ENCODE data around the gene SLC7A10. TPM values are rescaled to one million over a fixed set of nuclear protein-coding genes. Genes with fewer than 3 reads are reported as not detected.

SLC7A10 gene
- total RNA-seq, 1 donor from 2014 or later: 5.4 TPM

GRCh38 chr19:33177417-33177979 lies 48.2 kb downstream of the SLC7A10 start:
- no peaks in the 10 kb centered on the region for H3K9me3 ChIP-seq
- intact Hi-C loops (cut with DNase I): no loop called here
- TF ChIP-seq, protein P1, sequence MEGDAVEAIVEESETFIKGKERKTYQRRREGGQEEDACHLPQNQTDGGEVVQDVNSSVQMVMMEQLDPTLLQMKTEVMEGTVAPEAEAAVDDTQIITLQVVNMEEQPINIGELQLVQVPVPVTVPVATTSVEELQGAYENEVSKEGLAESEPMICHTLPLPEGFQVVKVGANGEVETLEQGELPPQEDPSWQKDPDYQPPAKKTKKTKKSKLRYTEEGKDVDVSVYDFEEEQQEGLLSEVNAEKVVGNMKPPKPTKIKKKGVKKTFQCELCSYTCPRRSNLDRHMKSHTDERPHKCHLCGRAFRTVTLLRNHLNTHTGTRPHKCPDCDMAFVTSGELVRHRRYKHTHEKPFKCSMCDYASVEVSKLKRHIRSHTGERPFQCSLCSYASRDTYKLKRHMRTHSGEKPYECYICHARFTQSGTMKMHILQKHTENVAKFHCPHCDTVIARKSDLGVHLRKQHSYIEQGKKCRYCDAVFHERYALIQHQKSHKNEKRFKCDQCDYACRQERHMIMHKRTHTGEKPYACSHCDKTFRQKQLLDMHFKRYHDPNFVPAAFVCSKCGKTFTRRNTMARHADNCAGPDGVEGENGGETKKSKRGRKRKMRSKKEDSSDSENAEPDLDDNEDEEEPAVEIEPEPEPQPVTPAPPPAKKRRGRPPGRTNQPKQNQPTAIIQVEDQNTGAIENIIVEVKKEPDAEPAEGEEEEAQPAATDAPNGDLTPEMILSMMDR (IDR thresholded peaks at IDR 0.05): peak in 2 of 3 experiments; percentile 10 to 27
- TF ChIP-seq POLR2A (IDR thresholded peaks at IDR 0.05) (no peak), POLR2AphosphoS5 (IDR thresholded peaks at IDR 0.05; ENCODE audit: insufficient read depth in 1 of 2, low read depth in 1 of 2) (no peak)
- H3K27me3 ChIP-seq: no peaks in the 10 kb centered on the region
- peak overlapping the region; percentile 93 for H3K27ac ChIP-seq
- DNase-seq (ENCODE audit: extremely low spot score in 2 of 2): no peak
- peak overlapping the region; percentile 82 to 89 for H3K4me3 ChIP-seq
- peaks cover 26% of the 10 kb centered on the region for H3K4me1 ChIP-seq
- no peaks in the 10 kb centered on the region for H3K36me3 ChIP-seq

DNA sequence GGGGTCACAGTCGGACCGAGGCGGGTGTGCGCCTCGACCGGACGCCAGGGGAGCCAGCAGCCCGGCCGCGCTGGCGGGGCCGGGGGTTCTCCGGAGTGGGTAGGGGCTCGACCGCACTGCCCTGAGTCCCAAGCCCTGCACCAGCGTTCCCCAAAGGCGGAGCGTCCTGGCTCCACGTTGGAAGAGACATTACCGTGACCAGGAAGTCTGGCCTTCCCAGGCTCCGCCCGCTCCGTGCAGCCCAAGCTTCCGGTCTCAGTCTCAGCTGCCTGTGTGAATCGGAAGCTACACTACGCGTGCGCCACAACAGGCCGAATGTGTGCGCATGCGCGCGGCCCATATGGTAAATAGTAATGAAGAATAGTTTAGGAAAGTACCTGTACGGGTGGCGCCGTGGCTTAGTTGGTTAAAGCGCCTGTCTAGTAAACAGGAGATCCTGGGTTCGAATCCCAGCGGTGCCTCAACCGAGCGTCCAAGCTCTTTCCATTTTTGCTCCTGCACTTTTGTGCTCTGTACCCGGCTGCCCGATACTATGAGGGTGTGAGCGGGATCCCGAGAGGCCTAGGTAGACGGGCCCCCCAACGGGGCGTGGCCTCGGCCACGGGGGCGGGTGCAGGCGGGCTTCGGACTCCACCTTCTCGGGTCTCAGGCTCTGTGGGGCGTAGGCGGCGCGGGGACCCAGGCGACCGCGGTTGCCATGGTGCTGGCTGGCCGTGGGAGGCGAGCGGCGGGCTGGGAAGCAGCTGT lies 48.8 kb downstream of the SLC7A10 start:
- peak overlapping the region; percentile 93 for H3K27ac ChIP-seq
- H3K27me3 ChIP-seq: no peaks in the 10 kb centered on the region
- TF ChIP-seq POLR2AphosphoS5 (IDR thresholded peaks at IDR 0.05; ENCODE audit: insufficient read depth in 1 of 2, low read depth in 1 of 2) (peak; percentile 95 to 100), POLR2A (IDR thresholded peaks at IDR 0.05) (peak in 1 of 2 donors; percentile 64)
- TF ChIP-seq, protein P1 (IDR thresholded peaks at IDR 0.05): peak in 1 of 3 experiments; percentile 15
- peaks cover 26% of the 10 kb centered on the region for H3K4me1 ChIP-seq
- H3K9me3 ChIP-seq: no peaks in the 10 kb centered on the region
- intact Hi-C loops (cut with DNase I): no loop called here
- peak in 1 of 2 donors; percentile 99 for DNase-seq (ENCODE audit: extremely low spot score in 2 of 2)
- H3K4me3 ChIP-seq: peak overlapping the region; percentile 82 to 89
- H3K36me3 ChIP-seq: no peaks in the 10 kb centered on the region

- TF ChIP-seq, protein P1 (IDR thresholded peaks at IDR 0.05): no peak
- TF ChIP-seq POLR2AphosphoS5 (IDR thresholded peaks at IDR 0.05; ENCODE audit: insufficient read depth in 1 of 2, low read depth in 1 of 2) (no peak), POLR2A (IDR thresholded peaks at IDR 0.05) (no peak)
- H3K4me1 ChIP-seq: peaks cover 26% of the 10 kb centered on the region
- H3K36me3 ChIP-seq: no peaks in the 10 kb centered on the region
- H3K27me3 ChIP-seq: no peaks in the 10 kb centered on the region
- intact Hi-C loops (cut with DNase I): no loop called here
- no peak for DNase-seq (ENCODE audit: extremely low spot score in 2 of 2)
- H3K27ac ChIP-seq: peak overlapping the region; percentile 93
- no peaks in the 10 kb centered on the region for H3K9me3 ChIP-seq
- peak overlapping the region; percentile 82 to 89 for H3K4me3 ChIP-seq
Observed at GRCh38 chr19:33175886-33176669, 49.6 kb downstream of the SLC7A10 start.

DNA sequence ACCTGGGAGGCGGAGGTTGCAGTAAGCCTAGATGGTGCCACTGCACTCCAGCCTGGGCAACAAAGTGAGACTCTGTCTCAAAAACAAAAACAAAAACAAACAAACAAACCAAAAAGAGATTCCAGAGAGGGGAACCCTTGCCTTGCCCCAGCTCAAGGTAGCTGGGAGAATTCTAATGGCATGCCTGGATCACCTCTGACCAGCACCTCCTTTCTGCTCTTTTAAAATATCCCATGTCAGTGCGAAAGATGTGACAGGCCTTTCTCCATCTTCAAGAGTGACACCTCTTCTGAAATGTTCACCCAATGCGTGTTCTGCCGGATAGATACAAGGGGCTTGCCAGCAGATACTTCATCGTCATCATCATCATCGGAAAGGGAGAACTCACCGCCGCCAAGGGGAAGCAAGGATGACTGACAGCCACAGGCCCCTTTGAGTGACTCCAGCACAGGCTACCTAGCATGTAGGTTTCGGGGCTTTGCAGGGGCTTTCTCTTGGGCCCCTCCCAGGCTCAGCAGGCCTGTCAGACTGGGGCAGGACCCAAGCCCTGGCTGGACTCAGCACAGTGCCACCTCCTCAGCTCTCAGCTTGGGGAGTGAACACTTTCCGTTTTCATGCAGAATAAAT lies 50.4 kb downstream of the SLC7A10 start:
- Histone ChIP-seq H3K27ac (peak overlapping the region; percentile 93), H3K36me3 (no peaks in the 10 kb centered on the region), H3K9me3 (no peaks in the 10 kb centered on the region), H3K4me3 (no peak overlapping the region), H3K4me1 (peaks cover 26% of the 10 kb centered on the region), H3K27me3 (no peaks in the 10 kb centered on the region)
- intact Hi-C loops (cut with DNase I): no loop called here
- TF ChIP-seq, protein P1 (IDR thresholded peaks at IDR 0.05): no peak
- no peak for TF ChIP-seq POLR2A (IDR thresholded peaks at IDR 0.05)
- no peak for TF ChIP-seq POLR2AphosphoS5 (IDR thresholded peaks at IDR 0.05; ENCODE audit: insufficient read depth in 1 of 2, low read depth in 1 of 2)
- DNase-seq (ENCODE audit: extremely low spot score in 2 of 2): no peak

All from vagina (tissue), 2 donors.